Measurements from ENCODE around the gene CDC123. TPM values are rescaled to one million over a fixed set of nuclear protein-coding genes. Genes with fewer than 3 reads are reported as not detected.

The CDC123 gene
- total RNA-seq, 1 donor from 2014 or later: 30.4 TPM

GRCh38 chr10:12251581-12251980, 55.6 kb downstream of the CDC123 start:
- H3K9me3 ChIP-seq: no peaks in the 10 kb centered on the region
- H3K27ac ChIP-seq: no peak overlapping the region
- no peak overlapping the region for H3K4me3 ChIP-seq
- DNase-seq (ENCODE audit: extremely low spot score in 2 of 2): no peak
- TF ChIP-seq POLR2A (IDR thresholded peaks at IDR 0.05) (no peak), CTCF (IDR thresholded peaks at IDR 0.05) (no peak), POLR2AphosphoS5 (IDR thresholded peaks at IDR 0.05; ENCODE audit: insufficient read depth in 1 of 2, low read depth in 1 of 2) (no peak)
- H3K27me3 ChIP-seq: no peaks in the 10 kb centered on the region
- H3K36me3 ChIP-seq: peaks cover 0 to 27% of the 10 kb centered on the region in 2 donors
- no peaks in the 10 kb centered on the region for H3K4me1 ChIP-seq
- intact Hi-C loops (cut with DNase I): no loop called here

GRCh38 chr10:12252882-12253546, 57.0 kb downstream of the CDC123 start:
- Histone ChIP-seq H3K9me3 (no peaks in the 10 kb centered on the region), H3K27ac (no peak overlapping the region), H3K4me1 (no peaks in the 10 kb centered on the region), H3K27me3 (no peaks in the 10 kb centered on the region), H3K36me3 (peaks cover 0 to 24% of the 10 kb centered on the region in 2 donors), H3K4me3 (no peak overlapping the region)
- intact Hi-C loops (cut with DNase I): no loop called here
- no peak for DNase-seq (ENCODE audit: extremely low spot score in 2 of 2)
- TF ChIP-seq POLR2AphosphoS5 (IDR thresholded peaks at IDR 0.05; ENCODE audit: insufficient read depth in 1 of 2, low read depth in 1 of 2): no peak
- TF ChIP-seq CTCF (IDR thresholded peaks at IDR 0.05): no peak
- no peak for TF ChIP-seq POLR2A (IDR thresholded peaks at IDR 0.05)

- intact Hi-C loops (cut with DNase I): no loop called here
- H3K27ac ChIP-seq: no peak overlapping the region
- no peak for DNase-seq (ENCODE audit: extremely low spot score in 2 of 2)
Observed at GRCh38 chr10:12255048-12255447, 59.1 kb downstream of the CDC123 start.

DNA sequence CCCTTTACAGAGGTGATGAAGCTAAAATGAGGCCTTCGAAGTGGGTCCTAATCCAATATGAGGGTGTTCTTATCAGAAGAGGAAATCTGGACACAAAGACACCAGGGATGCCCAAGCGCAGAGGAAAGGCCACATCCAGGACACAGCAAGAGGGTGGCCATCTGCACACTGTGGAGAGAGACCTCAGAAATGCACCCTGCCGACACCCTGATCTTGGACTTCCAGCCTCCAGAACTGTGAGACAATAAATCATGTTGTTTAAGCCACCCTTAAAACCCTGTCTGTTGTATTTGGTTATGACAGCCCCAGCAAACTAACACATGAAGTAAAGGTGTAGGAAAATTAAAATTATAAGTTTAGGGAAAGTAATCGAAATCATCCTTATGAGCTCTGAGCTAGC, 64.0 kb downstream of the CDC123 start:
- TF ChIP-seq POLR2A (IDR thresholded peaks at IDR 0.05) (no peak), POLR2AphosphoS5 (IDR thresholded peaks at IDR 0.05; ENCODE audit: insufficient read depth in 1 of 2, low read depth in 1 of 2) (no peak), CTCF (IDR thresholded peaks at IDR 0.05) (no peak)
- Histone ChIP-seq H3K27ac (no peak overlapping the region), H3K27me3 (no peaks in the 10 kb centered on the region), H3K9me3 (no peaks in the 10 kb centered on the region), H3K4me1 (no peaks in the 10 kb centered on the region), H3K4me3 (no peak overlapping the region), H3K36me3 (no peaks in the 10 kb centered on the region)
- intact Hi-C loops (cut with DNase I): loop anchor here (5.0 to 10.0 kb wide), 2 partner anchors 397 to 455 kb away; no protein-coding TSS in a partner anchor
- DNase-seq (ENCODE audit: extremely low spot score in 2 of 2): no peak

More at GRCh38 chr10:12255048-12255447, 59.1 kb downstream of the CDC123 start:
- H3K27me3 ChIP-seq: no peaks in the 10 kb centered on the region
- no peaks in the 10 kb centered on the region for H3K9me3 ChIP-seq
- H3K36me3 ChIP-seq: peaks cover 0 to 14% of the 10 kb centered on the region in 2 donors
- H3K4me1 ChIP-seq: no peaks in the 10 kb centered on the region
- no peak overlapping the region for H3K4me3 ChIP-seq
- TF ChIP-seq POLR2AphosphoS5 (IDR thresholded peaks at IDR 0.05; ENCODE audit: insufficient read depth in 1 of 2, low read depth in 1 of 2): no peak
- no peak for TF ChIP-seq POLR2A (IDR thresholded peaks at IDR 0.05)

GRCh38 chr10:12262278-12262981, 66.4 kb downstream of the CDC123 start:
- Histone ChIP-seq H3K27me3 (no peaks in the 10 kb centered on the region), H3K4me1 (no peaks in the 10 kb centered on the region), H3K36me3 (no peaks in the 10 kb centered on the region), H3K27ac (no peak overlapping the region), H3K9me3 (no peaks in the 10 kb centered on the region), H3K4me3 (no peak overlapping the region)
- intact Hi-C loops (cut with DNase I): loop anchor here (5.0 to 10.0 kb wide), 2 partner anchors 395 to 452 kb away; no protein-coding TSS in a partner anchor
- TF ChIP-seq POLR2AphosphoS5 (IDR thresholded peaks at IDR 0.05; ENCODE audit: insufficient read depth in 1 of 2, low read depth in 1 of 2) (no peak), POLR2A (IDR thresholded peaks at IDR 0.05) (no peak), CTCF (IDR thresholded peaks at IDR 0.05) (no peak)
- no peak for DNase-seq (ENCODE audit: extremely low spot score in 2 of 2)

Data from vagina (tissue), 2 donors.